ENCODE measurements around the gene ENOX1. TPM values are rescaled to one million over a fixed set of nuclear protein-coding genes. Genes with fewer than 3 reads are reported as not detected.
A peak's percentile ranks its signal among the peaks of the same experiment; 100 is the strongest.
"Not testable (repeated sequence)": the region's sequence is repeated elsewhere in the genome, so short reads cannot be mapped to it uniquely, and the experiment has no call there.

The ENOX1 gene
- total and polyA plus RNA-seq, 4 donors: 0.33 to 7.7 (median 1.1) TPM

DNA sequence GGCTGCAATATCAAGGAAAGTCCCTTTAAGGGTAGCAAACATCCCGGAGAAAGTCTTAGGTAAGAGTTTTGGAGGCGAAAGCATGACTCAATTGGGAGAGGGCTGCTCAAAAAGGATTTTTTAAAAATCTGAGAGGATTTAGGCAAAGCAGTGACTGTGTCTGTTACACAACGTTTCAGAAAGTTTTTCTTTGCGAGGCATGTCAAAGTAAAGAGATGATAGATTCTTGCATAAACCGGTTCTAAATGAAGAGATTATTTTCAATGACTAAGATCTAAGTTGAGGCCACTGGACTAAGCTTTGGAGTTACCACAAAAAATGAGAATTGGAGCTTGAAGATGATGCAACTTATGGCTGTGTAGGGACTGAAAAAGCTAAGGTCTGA, 43.7 kb upstream of the ENOX1 start:
- H3K4me1 ChIP-seq (ENCODE audit: control insufficient read depth in 5 of 5, insufficient read depth in 5 of 5, low read length in 5 of 5): no peaks in the 10 kb centered on the region
- H3K9ac ChIP-seq (ENCODE audit: insufficient read depth in 1 of 2, low read length in 2 of 2): no peak overlapping the region
- no peaks in the 10 kb centered on the region for H3K36me3 ChIP-seq (ENCODE audit: control insufficient read depth in 4 of 4, insufficient read depth in 4 of 4, low read length in 4 of 4)
- DNase-seq (no peak), ATAC-seq (ENCODE audit: insufficient read depth, low FRiP score) (peak; percentile 66)
- WGBS, 2 donors: 57 to 66% methylated on average over 5 of the region's 5 CpGs
- TF ChIP-seq, protein P1, sequence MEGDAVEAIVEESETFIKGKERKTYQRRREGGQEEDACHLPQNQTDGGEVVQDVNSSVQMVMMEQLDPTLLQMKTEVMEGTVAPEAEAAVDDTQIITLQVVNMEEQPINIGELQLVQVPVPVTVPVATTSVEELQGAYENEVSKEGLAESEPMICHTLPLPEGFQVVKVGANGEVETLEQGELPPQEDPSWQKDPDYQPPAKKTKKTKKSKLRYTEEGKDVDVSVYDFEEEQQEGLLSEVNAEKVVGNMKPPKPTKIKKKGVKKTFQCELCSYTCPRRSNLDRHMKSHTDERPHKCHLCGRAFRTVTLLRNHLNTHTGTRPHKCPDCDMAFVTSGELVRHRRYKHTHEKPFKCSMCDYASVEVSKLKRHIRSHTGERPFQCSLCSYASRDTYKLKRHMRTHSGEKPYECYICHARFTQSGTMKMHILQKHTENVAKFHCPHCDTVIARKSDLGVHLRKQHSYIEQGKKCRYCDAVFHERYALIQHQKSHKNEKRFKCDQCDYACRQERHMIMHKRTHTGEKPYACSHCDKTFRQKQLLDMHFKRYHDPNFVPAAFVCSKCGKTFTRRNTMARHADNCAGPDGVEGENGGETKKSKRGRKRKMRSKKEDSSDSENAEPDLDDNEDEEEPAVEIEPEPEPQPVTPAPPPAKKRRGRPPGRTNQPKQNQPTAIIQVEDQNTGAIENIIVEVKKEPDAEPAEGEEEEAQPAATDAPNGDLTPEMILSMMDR (IDR thresholded peaks at IDR 0.05; ENCODE audit: control extremely low read depth, extremely low read depth): no peak
- no peak overlapping the region for H3K4me3 ChIP-seq
- no peak overlapping the region for H3K27ac ChIP-seq (ENCODE audit: low read depth in 1 of 2, low read length in 1 of 2)
- no peaks in the 10 kb centered on the region for H3K9me3 ChIP-seq (ENCODE audit: control insufficient read depth in 4 of 4, insufficient read depth in 3 of 4, low read length in 3 of 4)
- H3K27me3 ChIP-seq (ENCODE audit: control insufficient read depth in 3 of 3, insufficient read depth in 3 of 3, low read length in 2 of 3): no peaks in the 10 kb centered on the region

- not testable (repeated sequence) for H3K4me3 ChIP-seq; H3K27me3 ChIP-seq (ENCODE audit: control insufficient read depth in 3 of 3, insufficient read depth in 3 of 3, low read length in 2 of 3); ATAC-seq (ENCODE audit: insufficient read depth, low FRiP score); H3K9ac ChIP-seq (ENCODE audit: insufficient read depth in 1 of 2, low read length in 2 of 2); H3K36me3 ChIP-seq (ENCODE audit: control insufficient read depth in 4 of 4, insufficient read depth in 4 of 4, low read length in 4 of 4); H3K9me3 ChIP-seq (ENCODE audit: control insufficient read depth in 4 of 4, insufficient read depth in 3 of 4, low read length in 3 of 4); DNase-seq; H3K4me1 ChIP-seq (ENCODE audit: control insufficient read depth in 5 of 5, insufficient read depth in 5 of 5, low read length in 5 of 5); H3K27ac ChIP-seq (ENCODE audit: low read depth in 1 of 2, low read length in 1 of 2)
- WGBS, 2 donors: 93 to 95% methylated on average over 1 of the region's 1 CpG
Measured at GRCh38 chr13:43824656-43825055, 37.9 kb upstream of the ENOX1 start.

GRCh38 chr13:43822969-43823368, 36.2 kb upstream of the ENOX1 start:
- Histone ChIP-seq H3K4me1 (ENCODE audit: control insufficient read depth in 5 of 5, insufficient read depth in 5 of 5, low read length in 5 of 5) (no peaks in the 10 kb centered on the region), H3K36me3 (ENCODE audit: control insufficient read depth in 4 of 4, insufficient read depth in 4 of 4, low read length in 4 of 4) (peaks cover 0 to 2% (median 0%) of the 10 kb centered on the region in 4 donors), H3K27me3 (ENCODE audit: control insufficient read depth in 3 of 3, insufficient read depth in 3 of 3, low read length in 2 of 3) (no peaks in the 10 kb centered on the region), H3K27ac (ENCODE audit: low read depth in 1 of 2, low read length in 1 of 2) (no peak overlapping the region), H3K9me3 (ENCODE audit: control insufficient read depth in 4 of 4, insufficient read depth in 3 of 4, low read length in 3 of 4) (no peaks in the 10 kb centered on the region), H3K4me3 (no peak overlapping the region), H3K9ac (ENCODE audit: insufficient read depth in 1 of 2, low read length in 2 of 2) (no peak overlapping the region)
- TF ChIP-seq, protein P1 (IDR thresholded peaks at IDR 0.05; ENCODE audit: control extremely low read depth, extremely low read depth): no peak
- ATAC-seq (ENCODE audit: insufficient read depth, low FRiP score): no peak
- 15 to 31% methylated on average over 1 of the region's 1 CpG for WGBS, 2 donors
- no peak for DNase-seq

DNA sequence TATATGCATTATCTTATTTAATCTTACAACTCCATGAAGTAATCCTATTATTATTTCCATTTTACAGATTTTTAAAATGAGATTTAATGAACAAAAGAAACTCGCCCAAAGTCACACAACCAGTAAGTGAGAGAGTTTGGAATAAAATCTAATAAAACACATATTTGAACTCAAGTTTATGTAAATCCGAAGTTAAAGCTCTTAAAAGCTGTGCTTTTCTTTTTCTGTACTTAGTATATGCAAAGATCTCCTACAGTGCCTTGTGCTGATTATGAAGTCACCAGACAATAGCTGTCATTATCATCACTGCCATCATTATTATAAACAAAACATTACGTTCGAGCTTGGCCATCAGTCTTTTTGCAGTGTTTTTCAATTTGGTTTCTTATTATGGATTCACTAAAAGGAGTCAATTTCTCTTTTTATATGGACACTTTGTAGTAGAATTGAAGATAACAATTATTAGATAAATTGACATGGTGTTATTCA, 29.7 kb upstream of the ENOX1 start:
- no peak overlapping the region for H3K4me3 ChIP-seq
- no peaks in the 10 kb centered on the region for H3K36me3 ChIP-seq (ENCODE audit: control insufficient read depth in 4 of 4, insufficient read depth in 4 of 4, low read length in 4 of 4)
- DNase-seq: no peak
- no peaks in the 10 kb centered on the region for H3K27me3 ChIP-seq (ENCODE audit: control insufficient read depth in 3 of 3, insufficient read depth in 3 of 3, low read length in 2 of 3)
- TF ChIP-seq, protein P1 (IDR thresholded peaks at IDR 0.05; ENCODE audit: control extremely low read depth, extremely low read depth): no peak
- H3K27ac ChIP-seq (ENCODE audit: low read depth in 1 of 2, low read length in 1 of 2): no peak overlapping the region
- no peaks in the 10 kb centered on the region for H3K9me3 ChIP-seq (ENCODE audit: control insufficient read depth in 4 of 4, insufficient read depth in 3 of 4, low read length in 3 of 4)
- ATAC-seq (ENCODE audit: insufficient read depth, low FRiP score): no peak
- no peak overlapping the region for H3K9ac ChIP-seq (ENCODE audit: insufficient read depth in 1 of 2, low read length in 2 of 2)
- H3K4me1 ChIP-seq (ENCODE audit: control insufficient read depth in 5 of 5, insufficient read depth in 5 of 5, low read length in 5 of 5): peaks cover 0 to 6% (median 0%) of the 10 kb centered on the region in 5 donors
- 76 to 85% methylated on average over 4 of the region's 4 CpGs for WGBS, 2 donors
